Astrocyte of the spinal cord (primary cell): ENCODE data around the gene PLA2G4D.

Experiments
- DNase-seq: peaks from one replicate; pipeline ENCODE4 v3.0.0; 2011; ENCODE audit warnings: low read depth, low spot score
- H3K4me3 ChIP-seq: 2 replicates; pipeline ENCODE4 v1.5.1; 2011; ENCODE audit warnings: low read depth, mild to moderate bottlenecking, low read length, moderate library complexity
- CTCF ChIP-seq: IDR thresholded peaks from 2 replicates; pipeline ENCODE4 v1.5.1; 2012; ENCODE audit warnings: low read depth, mild to moderate bottlenecking, low read length, inconsistent platforms
- in situ Hi-C: cut with HindIII; loops from 2 replicates; pipeline ENCODE4 v1.10.0; 2017; ENCODE audit warnings: low sequenced_read_pairs

PLA2G4D gene

GRCh38 chr15:42065033-42065432, 29.3 kb downstream of the PLA2G4D start:
- no peak overlapping the region for H3K4me3 ChIP-seq
- no peak for TF ChIP-seq CTCF
- in situ Hi-C loops: no loop called here
- no peak for DNase-seq

GRCh38 chr15:42064271-42064670, 30.1 kb downstream of the PLA2G4D start:
- in situ Hi-C loops: no loop called here
- H3K4me3 ChIP-seq: no peak overlapping the region
- TF ChIP-seq CTCF: no peak
- DNase-seq: no peak

GRCh38 chr15:42063122-42063848, 31.1 kb downstream of the PLA2G4D start:
- no peak for DNase-seq
- in situ Hi-C loops: no loop called here
- H3K4me3 ChIP-seq: no peak overlapping the region
- no peak for TF ChIP-seq CTCF

GRCh38 chr15:42062284-42062806, 32.0 kb downstream of the PLA2G4D start:
- no peak for DNase-seq
- in situ Hi-C loops: no loop called here
- no peak for TF ChIP-seq CTCF
- H3K4me3 ChIP-seq: no peak overlapping the region

GRCh38 chr15:42060797-42061196, 33.6 kb downstream of the PLA2G4D start:
- no peak for DNase-seq
- no peak for TF ChIP-seq CTCF
- in situ Hi-C loops: no loop called here
- no peak overlapping the region for H3K4me3 ChIP-seq

- no peak overlapping the region for H3K4me3 ChIP-seq
- no peak for TF ChIP-seq CTCF
- in situ Hi-C loops: no loop called here
- no peak for DNase-seq
These were observed 33.9 kb downstream of the PLA2G4D start for GRCh38 chr15:42060477-42060763.
